MM.1S (cell line): ENCODE measurements around the gene FCHO1.

Source experiments
- DNase-seq: peaks from one replicate; pipeline ENCODE4 v3.0.0-alpha.2; 2015
- H2AFZ ChIP-seq: fragments of 300-600 bp; sonication (generic); 2 replicates; pipeline ENCODE4 v1.6.0; 2016; ENCODE audit warnings: antibody characterized with exemption, low read length
- H3F3A ChIP-seq: fragments of 300-600 bp; sonication (generic); 2 replicates; pipeline ENCODE4 v1.6.1; 2016; ENCODE audit warnings: mild to moderate bottlenecking, antibody characterized with exemption, low read length, moderate library complexity, mixed read lengths; ENCODE audit not compliant: insufficient read depth
- H3K27ac ChIP-seq: fragments of 300-600 bp; sonication (generic); 2 replicates; pipeline ENCODE4 v1.5.1; 2016; ENCODE audit warnings: mild to moderate bottlenecking, low read length
- H3K27me3 ChIP-seq: fragments of 300-600 bp; sonication (generic); replicated peaks from 2 replicates; pipeline ENCODE4 v1.6.0; 2016; ENCODE audit warnings: low read length; ENCODE audit not compliant: insufficient read depth
- H3K36me3 ChIP-seq: fragments of 300-600 bp; sonication (generic); replicated peaks from 2 replicates; pipeline ENCODE4 v1.6.1; 2016; ENCODE audit warnings: mild to moderate bottlenecking, low read length, mixed read lengths; ENCODE audit not compliant: insufficient read depth
- H3K4me1 ChIP-seq: fragments of 300-600 bp; sonication (generic); 2 replicates; pipeline ENCODE4 v1.6.1; 2016; ENCODE audit warnings: low read length, mixed read lengths
- H3K4me2 ChIP-seq: fragments of 300-600 bp; sonication (generic); 2 replicates; pipeline ENCODE4 v1.6.0; 2016; ENCODE audit warnings: low read depth, low read length
- H3K4me3 ChIP-seq: fragments of 300-600 bp; sonication (generic); 2 replicates; pipeline ENCODE4 v1.5.1; 2016; ENCODE audit warnings: low read length, mixed read lengths
- H3K79me2 ChIP-seq: fragments of 300-600 bp; sonication (generic); 2 replicates; pipeline ENCODE4 v1.6.1; 2016; ENCODE audit warnings: mixed run types, low read length, mixed read lengths
- H3K9ac ChIP-seq: fragments of 300-600 bp; sonication (generic); 2 replicates; pipeline ENCODE4 v1.6.1; 2016; ENCODE audit warnings: low read length, mixed read lengths
- H3K9me2 ChIP-seq: fragments of 300-600 bp; sonication (generic); replicated peaks from 2 replicates; pipeline ENCODE4 v1.6.1; 2016; ENCODE audit warnings: mild to moderate bottlenecking, low read length, mixed read lengths; ENCODE audit not compliant: insufficient read depth
- H3K9me3 ChIP-seq: fragments of 300-600 bp; sonication (generic); replicated peaks from 2 replicates; pipeline ENCODE4 v1.6.1; 2016; ENCODE audit warnings: mild to moderate bottlenecking, low read length, mixed read lengths; ENCODE audit not compliant: insufficient read depth
- H4K20me1 ChIP-seq: fragments of 300-600 bp; sonication (generic); 2 replicates; pipeline ENCODE4 v1.6.1; 2016; ENCODE audit warnings: mild to moderate bottlenecking, low read length, moderate library complexity, mixed read lengths; ENCODE audit not compliant: insufficient read depth
- CTCF ChIP-seq: fragments of 300-600 bp; sonication (generic); IDR thresholded peaks from 2 replicates; pipeline ENCODE4 v1.5.1; 2016; ENCODE audit warnings: antibody characterized with exemption, low read length, mixed read lengths
- EZH2 ChIP-seq: fragments of 300-600 bp; sonication (generic); optimal IDR thresholded peaks from 2 replicates; pipeline ENCODE3; 2017; ENCODE audit warnings: low read depth, mild to moderate bottlenecking, antibody characterized with exemption, low read length, mixed read lengths
- EZH2phosphoT487 ChIP-seq: fragments of 300-600 bp; sonication (generic); IDR thresholded peaks from 2 replicates; pipeline ENCODE4 v1.6.1; 2018; ENCODE audit warnings: antibody characterized with exemption, low read length

FCHO1 gene

GRCh38 chr19:17803264-17803896, 52.1 kb downstream of the FCHO1 start:
- no peak overlapping the region for H2AFZ ChIP-seq
- H3K4me3 ChIP-seq = no peak overlapping the region
- H3K4me1 ChIP-seq = no peaks in the 10 kb centered on the region
- no peak for TF ChIP-seq CTCF
- TF ChIP-seq EZH2 = no peak
- no peak for TF ChIP-seq EZH2phosphoT487
- DNase-seq = no peak
- no peaks in the 10 kb centered on the region for H3K9me2 ChIP-seq
- no peak overlapping the region for H3K4me2 ChIP-seq
- H3K36me3 ChIP-seq = no peaks in the 10 kb centered on the region
- H4K20me1 ChIP-seq = no peaks in the 10 kb centered on the region
- no peaks in the 10 kb centered on the region for H3K9me3 ChIP-seq
- H3F3A ChIP-seq = no peaks in the 10 kb centered on the region
- H3K27me3 ChIP-seq = peaks cover 63% of the 10 kb centered on the region
- no peaks in the 10 kb centered on the region for H3K79me2 ChIP-seq
- no peak overlapping the region for H3K27ac ChIP-seq
- H3K9ac ChIP-seq = no peak overlapping the region

- no peak overlapping the region for H3K4me2 ChIP-seq
- no peak overlapping the region for H3K9ac ChIP-seq
- H3K27me3 ChIP-seq = peaks cover 60% of the 10 kb centered on the region
- no peak overlapping the region for H2AFZ ChIP-seq
- no peaks in the 10 kb centered on the region for H4K20me1 ChIP-seq
- no peaks in the 10 kb centered on the region for H3K9me3 ChIP-seq
- TF ChIP-seq EZH2 (no peak), EZH2phosphoT487 (no peak), CTCF (no peak)
- H3F3A ChIP-seq = no peaks in the 10 kb centered on the region
- no peak overlapping the region for H3K27ac ChIP-seq
- H3K79me2 ChIP-seq = no peaks in the 10 kb centered on the region
- DNase-seq = no peak
- no peaks in the 10 kb centered on the region for H3K4me1 ChIP-seq
- H3K36me3 ChIP-seq = no peaks in the 10 kb centered on the region
- H3K4me3 ChIP-seq = no peak overlapping the region
- H3K9me2 ChIP-seq = no peaks in the 10 kb centered on the region
Observed at GRCh38 chr19:17805427-17805826, 54.1 kb downstream of the FCHO1 start.

GRCh38 chr19:17806945-17807344, 55.7 kb downstream of the FCHO1 start:
- Histone ChIP-seq H4K20me1 (no peaks in the 10 kb centered on the region), H3K4me2 (no peak overlapping the region), H3K9ac (no peak overlapping the region), H3K27ac (no peak overlapping the region), H3K9me2 (no peaks in the 10 kb centered on the region), H3K36me3 (no peaks in the 10 kb centered on the region), H3K9me3 (no peaks in the 10 kb centered on the region), H3K4me1 (no peaks in the 10 kb centered on the region), H3K27me3 (peaks cover 70% of the 10 kb centered on the region), H3F3A (no peaks in the 10 kb centered on the region), H3K79me2 (no peaks in the 10 kb centered on the region), H3K4me3 (no peak overlapping the region), H2AFZ (no peak overlapping the region)
- DNase-seq = no peak
- TF ChIP-seq EZH2phosphoT487 (no peak), EZH2 (no peak), CTCF (no peak)
